PFSK-1 (cell line): Measurements from ENCODE around the gene PCDHGA1.

Source experiments
- POLR2AphosphoS5 ChIP-seq: IDR thresholded peaks from 2 replicates; pipeline ENCODE4 v1.6.1; 2012; ENCODE audit warnings: low read depth, mild to moderate bottlenecking, control low read depth, low read length, moderate library complexity
- TAF1 ChIP-seq: IDR thresholded peaks from 2 replicates; pipeline ENCODE4 v1.6.1; 2012; ENCODE audit warnings: low read length, control low read depth, borderline replicate concordance; ENCODE audit not compliant: insufficient read depth

DNA sequence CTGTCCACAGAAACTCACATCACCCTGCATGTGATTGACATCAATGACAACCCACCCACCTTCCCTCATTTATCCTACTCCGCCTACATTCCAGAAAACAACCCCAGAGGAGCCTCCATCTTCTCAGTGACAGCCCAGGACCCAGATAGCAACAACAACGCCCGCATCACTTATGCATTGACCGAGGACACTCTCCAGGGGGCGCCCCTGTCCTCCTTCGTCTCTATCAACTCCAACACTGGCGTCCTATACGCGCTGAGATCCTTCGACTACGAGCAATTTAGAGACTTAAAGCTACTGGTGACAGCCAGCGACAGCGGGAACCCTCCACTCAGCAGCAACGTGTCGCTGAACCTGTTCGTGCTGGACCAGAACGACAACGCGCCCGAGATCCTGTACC is 15.0 kb downstream of the PCDHGA1 start:
- TF ChIP-seq TAF1 (no peak), POLR2AphosphoS5 (no peak)
